DND-41 (cell line): ENCODE data around the gene TBC1D14.

Source experiments
- EZH2 ChIP-seq: IDR thresholded peaks from 3 replicates; pipeline ENCODE4 v1.6.1; 2012; ENCODE audit warnings: borderline replicate concordance, low read depth, mild to moderate bottlenecking, moderate library complexity, low read length, inconsistent platforms; ENCODE audit not compliant: severe bottlenecking
- TF ChIP-seq, protein P1 (sequence below): IDR thresholded peaks from 2 replicates; pipeline ENCODE4 v1.5.1; 2012; ENCODE audit warnings: borderline replicate concordance, low read length, moderate library complexity, mild to moderate bottlenecking; ENCODE audit not compliant: poor library complexity, severe bottlenecking; ENCODE audit errors: extremely low read depth

DNA sequence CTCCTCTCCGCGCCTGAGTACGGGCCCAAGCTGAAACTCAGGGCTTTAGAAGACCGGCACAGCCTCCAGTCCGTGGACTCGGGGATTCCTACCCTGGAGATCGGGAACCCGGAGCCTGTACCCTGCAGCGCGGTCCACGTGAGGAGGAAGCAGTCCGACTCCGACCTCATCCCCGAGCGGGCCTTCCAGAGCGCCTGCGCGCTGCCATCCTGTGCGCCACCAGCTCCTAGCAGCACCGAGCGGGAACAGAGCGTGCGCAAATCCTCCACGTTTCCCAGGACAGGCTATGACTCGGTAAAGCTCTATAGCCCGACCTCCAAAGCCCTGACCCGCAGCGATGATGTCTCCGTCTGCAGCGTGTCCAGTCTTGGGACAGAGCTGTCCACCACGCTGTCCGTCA, 13.9 kb downstream of the TBC1D14 start:
- TF ChIP-seq, protein P1, sequence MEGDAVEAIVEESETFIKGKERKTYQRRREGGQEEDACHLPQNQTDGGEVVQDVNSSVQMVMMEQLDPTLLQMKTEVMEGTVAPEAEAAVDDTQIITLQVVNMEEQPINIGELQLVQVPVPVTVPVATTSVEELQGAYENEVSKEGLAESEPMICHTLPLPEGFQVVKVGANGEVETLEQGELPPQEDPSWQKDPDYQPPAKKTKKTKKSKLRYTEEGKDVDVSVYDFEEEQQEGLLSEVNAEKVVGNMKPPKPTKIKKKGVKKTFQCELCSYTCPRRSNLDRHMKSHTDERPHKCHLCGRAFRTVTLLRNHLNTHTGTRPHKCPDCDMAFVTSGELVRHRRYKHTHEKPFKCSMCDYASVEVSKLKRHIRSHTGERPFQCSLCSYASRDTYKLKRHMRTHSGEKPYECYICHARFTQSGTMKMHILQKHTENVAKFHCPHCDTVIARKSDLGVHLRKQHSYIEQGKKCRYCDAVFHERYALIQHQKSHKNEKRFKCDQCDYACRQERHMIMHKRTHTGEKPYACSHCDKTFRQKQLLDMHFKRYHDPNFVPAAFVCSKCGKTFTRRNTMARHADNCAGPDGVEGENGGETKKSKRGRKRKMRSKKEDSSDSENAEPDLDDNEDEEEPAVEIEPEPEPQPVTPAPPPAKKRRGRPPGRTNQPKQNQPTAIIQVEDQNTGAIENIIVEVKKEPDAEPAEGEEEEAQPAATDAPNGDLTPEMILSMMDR = no peak
- TF ChIP-seq EZH2 = no peak
